ENCODE measurements around the gene SPATA46.

Gene SPATA46

DNA sequence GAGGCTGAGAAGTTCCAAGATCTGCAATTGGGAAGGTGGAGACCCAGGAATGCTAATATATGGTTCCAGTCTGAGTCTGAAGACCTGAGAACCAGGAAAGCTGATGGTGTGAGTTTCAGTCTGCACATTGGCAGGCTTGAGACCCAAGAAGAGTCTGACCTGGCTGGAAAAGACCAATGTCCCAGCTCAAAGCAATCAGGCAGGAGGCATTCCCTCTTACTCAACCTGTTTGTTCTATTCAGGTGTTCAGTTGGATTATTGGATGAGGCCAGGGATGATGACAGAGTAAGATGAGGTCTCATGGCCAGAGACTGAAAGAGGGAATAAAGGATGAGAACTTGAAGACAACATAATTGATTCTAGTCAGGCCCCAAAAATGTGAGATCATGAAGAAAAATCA, 50.1 kb downstream of the SPATA46 start:
- TF ChIP-seq EZH2phosphoT487 (IDR thresholded peaks at IDR 0.05; ENCODE audit: borderline replicate concordance, low read length) (no peak), CTCF (IDR thresholded peaks at IDR 0.05; ENCODE audit: low read depth, low read length, poor library complexity, severe bottlenecking) (no peak)
- no peaks in the 10 kb centered on the region for H3K9me2 ChIP-seq (replicated peaks; ENCODE audit: control insufficient read depth, low read length)
- no peaks in the 10 kb centered on the region for H3K4me1 ChIP-seq (ENCODE audit: control insufficient read depth, low read length)
- no peaks in the 10 kb centered on the region for H3K79me2 ChIP-seq (ENCODE audit: control insufficient read depth, low read length)
- H3K27ac ChIP-seq (ENCODE audit: low read depth, low read length): no peak overlapping the region
- no peak overlapping the region for H3K4me2 ChIP-seq (ENCODE audit: low read length)
- peaks cover 8% of the 10 kb centered on the region; the same call in 1 of the 2 replicates for H3K27me3 ChIP-seq (ENCODE audit: control insufficient read depth, low read length)
- no peaks in the 10 kb centered on the region for H3K9me3 ChIP-seq (ENCODE audit: control insufficient read depth, insufficient read depth, low read length)
- no peaks in the 10 kb centered on the region for H4K20me1 ChIP-seq (ENCODE audit: control insufficient read depth, insufficient read depth, low read depth, low read length)
- H3K36me3 ChIP-seq (ENCODE audit: control insufficient read depth, low read length): no peaks in the 10 kb centered on the region
- no peak overlapping the region for H3K4me3 ChIP-seq (ENCODE audit: low read length)
- H3F3A ChIP-seq (ENCODE audit: control insufficient read depth, insufficient read depth): no peaks in the 10 kb centered on the region

DNA sequence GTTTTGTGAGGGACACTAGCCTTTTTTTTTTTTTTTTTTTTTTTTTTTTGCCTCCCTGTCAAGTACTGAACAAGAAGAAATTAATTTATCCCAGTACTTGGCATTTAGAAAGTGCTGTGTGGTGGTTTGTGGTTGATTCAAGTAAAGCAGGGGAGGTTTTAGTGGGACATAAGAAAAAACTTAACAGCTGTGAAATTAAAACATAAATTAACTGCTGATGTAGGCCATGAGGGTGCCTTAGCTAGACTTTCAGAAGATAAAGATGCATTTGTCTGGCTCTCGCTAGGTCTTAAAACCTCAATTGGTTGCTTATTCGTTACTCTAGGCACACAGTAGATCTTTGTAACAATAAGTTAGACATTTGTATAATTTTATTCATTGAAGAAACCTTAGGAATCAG, 52.3 kb downstream of the SPATA46 start:
- Histone ChIP-seq H3K4me3 (ENCODE audit: low read length) (no peak overlapping the region), H3K27me3 (ENCODE audit: control insufficient read depth, low read length) (no peaks in the 10 kb centered on the region; the same call in 1 of the 2 replicates), H4K20me1 (ENCODE audit: control insufficient read depth, insufficient read depth, low read depth, low read length) (no peaks in the 10 kb centered on the region), H3K79me2 (ENCODE audit: control insufficient read depth, low read length) (no peaks in the 10 kb centered on the region), H3K4me1 (ENCODE audit: control insufficient read depth, low read length) (no peaks in the 10 kb centered on the region), H3F3A (ENCODE audit: control insufficient read depth, insufficient read depth) (no peaks in the 10 kb centered on the region), H3K9me2 (replicated peaks; ENCODE audit: control insufficient read depth, low read length) (no peaks in the 10 kb centered on the region), H3K27ac (ENCODE audit: low read depth, low read length) (no peak overlapping the region), H3K4me2 (ENCODE audit: low read length) (no peak overlapping the region), H3K36me3 (ENCODE audit: control insufficient read depth, low read length) (no peaks in the 10 kb centered on the region), H3K9me3 (ENCODE audit: control insufficient read depth, insufficient read depth, low read length) (no peaks in the 10 kb centered on the region)
- TF ChIP-seq EZH2phosphoT487 (IDR thresholded peaks at IDR 0.05; ENCODE audit: borderline replicate concordance, low read length) (no peak), CTCF (IDR thresholded peaks at IDR 0.05; ENCODE audit: low read depth, low read length, poor library complexity, severe bottlenecking) (no peak)
